ENCODE results near the gene PIP4K2A.

DNA sequence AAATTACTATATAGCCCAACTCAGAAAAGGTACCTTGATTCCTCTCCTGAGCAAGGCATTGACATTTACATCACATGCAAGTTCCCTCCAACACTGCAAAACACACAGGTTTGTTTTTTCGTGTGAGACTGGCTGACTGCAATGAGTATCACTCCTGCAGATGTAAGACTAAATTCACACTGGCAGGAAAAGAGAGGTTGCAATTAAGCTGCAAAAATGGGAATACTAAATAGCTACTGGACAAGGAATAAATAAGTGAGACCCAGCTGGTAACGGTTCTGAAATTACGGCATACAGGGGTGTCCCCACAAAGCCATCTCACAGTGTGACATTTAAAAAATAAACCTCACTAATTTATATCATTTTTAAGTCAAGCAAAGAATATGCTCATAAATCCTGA is 97.3 kb downstream of the PIP4K2A start:
- TF ChIP-seq, protein P1, sequence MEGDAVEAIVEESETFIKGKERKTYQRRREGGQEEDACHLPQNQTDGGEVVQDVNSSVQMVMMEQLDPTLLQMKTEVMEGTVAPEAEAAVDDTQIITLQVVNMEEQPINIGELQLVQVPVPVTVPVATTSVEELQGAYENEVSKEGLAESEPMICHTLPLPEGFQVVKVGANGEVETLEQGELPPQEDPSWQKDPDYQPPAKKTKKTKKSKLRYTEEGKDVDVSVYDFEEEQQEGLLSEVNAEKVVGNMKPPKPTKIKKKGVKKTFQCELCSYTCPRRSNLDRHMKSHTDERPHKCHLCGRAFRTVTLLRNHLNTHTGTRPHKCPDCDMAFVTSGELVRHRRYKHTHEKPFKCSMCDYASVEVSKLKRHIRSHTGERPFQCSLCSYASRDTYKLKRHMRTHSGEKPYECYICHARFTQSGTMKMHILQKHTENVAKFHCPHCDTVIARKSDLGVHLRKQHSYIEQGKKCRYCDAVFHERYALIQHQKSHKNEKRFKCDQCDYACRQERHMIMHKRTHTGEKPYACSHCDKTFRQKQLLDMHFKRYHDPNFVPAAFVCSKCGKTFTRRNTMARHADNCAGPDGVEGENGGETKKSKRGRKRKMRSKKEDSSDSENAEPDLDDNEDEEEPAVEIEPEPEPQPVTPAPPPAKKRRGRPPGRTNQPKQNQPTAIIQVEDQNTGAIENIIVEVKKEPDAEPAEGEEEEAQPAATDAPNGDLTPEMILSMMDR (IDR thresholded peaks at IDR 0.05) = no peak
- no peak for TF ChIP-seq POLR2A (IDR thresholded peaks at IDR 0.05)

All from prostate gland (tissue), 2 donors.